A549 (cell line): Measurements from ENCODE around the gene ALOX5.

ENCODE experiments used
- HOXA7 ChIP-seq: fragments of 250-450 bp; sonication (Bioruptor Pico); IDR thresholded peaks from 2 replicates; pipeline ENCODE4 v1.5.0; 2020; ENCODE audit warnings: mild to moderate bottlenecking, moderate library complexity
- POLR2A ChIP-seq: IDR thresholded peaks from 2 replicates; pipeline ENCODE4 v1.6.1; 2012; ENCODE audit warnings: mild to moderate bottlenecking, low read length

DNA sequence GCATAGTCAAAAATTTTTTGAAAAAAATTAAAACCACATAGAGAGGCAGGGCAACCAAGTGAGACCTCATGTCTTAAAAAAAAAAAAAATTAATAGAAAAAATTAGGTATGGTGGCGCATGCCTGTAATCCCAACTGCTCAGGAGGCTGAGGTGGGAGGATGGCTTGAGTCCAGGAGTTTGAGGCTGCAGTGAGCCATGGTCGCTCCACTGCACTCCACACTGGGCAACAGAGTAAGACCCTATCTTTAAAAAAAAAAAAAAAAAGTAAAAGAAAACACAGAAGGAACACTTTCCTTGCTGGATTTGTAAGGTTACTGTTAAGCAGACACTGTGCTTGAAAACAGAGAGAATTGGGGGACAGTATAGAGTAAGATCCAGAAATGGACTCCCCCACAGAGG lies 58.1 kb downstream of the ALOX5 start:
- TF ChIP-seq HOXA7, result no peak
- TF ChIP-seq POLR2A, result no peak
